GM11168 (cell line): ENCODE data around the gene GOLGA2.

Experiments
- in situ Hi-C: fragments of 300-500 bp; cut with MboI; formaldehyde crosslinking; loops from one replicate; pipeline ENCODE4 v1.12.0; 2022; ENCODE audit warnings: low sequenced_read_pairs; ENCODE audit not compliant: unreplicated experiment

GOLGA2 gene, protein sequence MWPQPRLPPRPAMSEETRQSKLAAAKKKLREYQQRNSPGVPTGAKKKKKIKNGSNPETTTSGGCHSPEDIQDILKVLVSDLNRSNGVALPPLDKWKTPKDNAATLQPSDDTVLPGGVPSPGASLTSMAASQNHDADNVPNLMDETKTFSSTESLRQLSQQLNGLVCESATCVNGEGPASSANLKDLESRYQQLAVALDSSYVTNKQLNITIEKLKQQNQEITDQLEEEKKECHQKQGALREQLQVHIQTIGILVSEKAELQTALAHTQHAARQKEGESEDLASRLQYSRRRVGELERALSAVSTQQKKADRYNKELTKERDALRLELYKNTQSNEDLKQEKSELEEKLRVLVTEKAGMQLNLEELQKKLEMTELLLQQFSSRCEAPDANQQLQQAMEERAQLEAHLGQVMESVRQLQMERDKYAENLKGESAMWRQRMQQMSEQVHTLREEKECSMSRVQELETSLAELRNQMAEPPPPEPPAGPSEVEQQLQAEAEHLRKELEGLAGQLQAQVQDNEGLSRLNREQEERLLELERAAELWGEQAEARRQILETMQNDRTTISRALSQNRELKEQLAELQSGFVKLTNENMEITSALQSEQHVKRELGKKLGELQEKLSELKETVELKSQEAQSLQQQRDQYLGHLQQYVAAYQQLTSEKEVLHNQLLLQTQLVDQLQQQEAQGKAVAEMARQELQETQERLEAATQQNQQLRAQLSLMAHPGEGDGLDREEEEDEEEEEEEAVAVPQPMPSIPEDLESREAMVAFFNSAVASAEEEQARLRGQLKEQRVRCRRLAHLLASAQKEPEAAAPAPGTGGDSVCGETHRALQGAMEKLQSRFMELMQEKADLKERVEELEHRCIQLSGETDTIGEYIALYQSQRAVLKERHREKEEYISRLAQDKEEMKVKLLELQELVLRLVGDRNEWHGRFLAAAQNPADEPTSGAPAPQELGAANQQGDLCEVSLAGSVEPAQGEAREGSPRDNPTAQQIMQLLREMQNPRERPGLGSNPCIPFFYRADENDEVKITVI

DNA sequence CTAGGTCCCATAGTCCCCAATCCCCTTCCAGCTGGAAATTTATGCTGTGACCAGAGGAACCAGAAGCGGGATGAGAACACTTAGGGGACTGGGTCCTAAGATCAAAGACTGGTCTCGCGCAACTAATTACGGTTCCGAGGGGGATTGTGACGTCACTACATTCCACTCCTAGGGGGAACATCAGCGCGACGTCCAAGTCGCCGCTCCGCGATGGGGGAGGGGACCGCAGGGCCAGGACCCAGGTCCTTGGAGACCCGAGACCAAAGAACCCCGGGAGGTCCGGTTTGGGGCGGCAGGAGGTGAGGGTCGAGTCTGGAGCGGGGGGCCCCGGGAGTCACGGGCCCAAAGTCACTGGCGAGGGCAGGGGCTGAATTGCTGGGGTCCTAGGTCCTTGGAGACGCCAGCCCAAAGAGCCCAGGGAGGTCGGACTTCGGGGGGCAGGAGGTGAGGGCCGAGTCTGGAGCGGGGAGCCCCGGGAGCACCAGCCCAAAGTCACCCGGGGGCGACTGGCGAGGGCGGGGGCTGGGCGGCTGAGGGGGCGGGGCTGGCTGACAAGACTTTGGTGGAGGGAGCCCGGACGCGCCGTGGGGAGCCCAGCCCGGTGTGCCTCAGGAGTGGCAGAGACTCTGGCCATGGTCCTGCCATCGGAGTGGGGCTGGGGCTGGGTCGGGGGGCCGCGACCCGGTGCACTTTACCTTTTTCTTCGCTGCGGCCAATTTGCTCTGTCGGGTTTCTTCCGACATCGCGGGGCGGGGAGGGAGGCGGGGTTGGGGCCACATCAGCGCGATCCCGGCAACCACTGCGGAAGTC, at the start of gene GOLGA2:
Gene GOLGA2, minus strand, starts transcription at position 810 of the 810 bp plus-strand sequence. Its CDS starts 31 bp downstream, at position 779.
- in situ Hi-C loops, result no loop called here

DNA sequence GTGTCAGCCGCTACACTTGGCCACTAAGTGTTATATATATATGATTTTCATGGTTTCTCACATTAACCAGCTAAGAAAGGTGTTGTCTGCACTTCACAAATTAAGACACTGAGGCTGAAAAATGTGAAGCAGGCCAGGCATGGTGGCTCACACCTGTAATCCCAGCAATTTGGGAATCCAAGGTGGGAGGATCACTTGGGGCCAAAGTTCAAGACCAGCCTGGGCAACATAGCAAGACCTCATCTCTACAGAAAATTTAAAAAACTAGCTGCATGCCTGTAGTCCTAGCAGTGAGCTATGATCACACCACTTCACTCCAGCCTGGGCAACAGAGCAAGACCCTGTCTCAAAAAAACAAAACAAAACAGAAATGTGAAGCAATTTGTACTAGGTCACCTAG, 48.6 kb upstream of the GOLGA2 start:
- in situ Hi-C loops, result no loop called here

DNA sequence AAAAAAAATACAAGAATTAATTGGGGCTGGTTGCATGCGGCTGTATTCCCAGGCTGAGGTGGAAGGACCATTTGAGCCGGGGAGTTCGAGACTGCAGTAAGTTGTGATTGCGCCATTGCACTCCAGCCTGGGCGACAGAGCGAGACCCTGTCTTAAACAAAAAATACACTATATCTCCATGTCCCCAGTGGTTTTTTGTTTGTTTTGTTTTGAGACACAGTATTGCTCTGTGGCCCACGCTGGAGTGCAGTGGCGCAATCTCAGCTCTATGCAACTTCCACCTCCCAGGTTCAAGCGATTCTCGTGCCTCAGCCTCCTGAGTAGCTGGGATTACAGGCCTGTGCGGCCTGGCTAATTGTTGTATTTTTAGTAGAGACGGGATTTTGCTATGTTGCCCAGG, 48.0 kb upstream of the GOLGA2 start:
- in situ Hi-C loops, result no loop called here

DNA sequence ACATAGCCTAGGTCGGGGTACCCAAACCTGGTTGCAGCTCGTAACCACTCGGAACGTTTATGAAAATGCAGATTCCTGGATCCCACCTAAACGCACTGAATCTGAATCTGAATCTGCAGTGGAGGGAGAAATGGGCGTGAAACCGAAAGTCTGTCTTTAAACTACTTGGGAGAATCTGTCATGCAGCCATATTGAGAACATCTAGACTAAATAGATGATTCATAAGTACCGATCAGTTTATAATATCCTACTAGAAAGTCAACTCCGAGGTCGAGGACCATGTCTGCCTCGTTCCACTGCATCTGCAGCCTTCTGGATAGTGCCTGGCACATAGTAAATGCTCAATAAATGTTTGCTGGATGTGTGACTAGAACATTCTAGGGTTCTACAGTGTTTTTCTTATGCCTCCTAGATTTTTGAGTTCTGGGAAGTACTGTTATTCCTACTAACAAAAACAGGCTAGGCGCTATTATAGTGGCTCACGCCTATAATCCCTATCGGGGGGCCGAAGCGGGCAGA, 47.5 kb upstream of the GOLGA2 start:
- in situ Hi-C loops, result no loop called here

DNA sequence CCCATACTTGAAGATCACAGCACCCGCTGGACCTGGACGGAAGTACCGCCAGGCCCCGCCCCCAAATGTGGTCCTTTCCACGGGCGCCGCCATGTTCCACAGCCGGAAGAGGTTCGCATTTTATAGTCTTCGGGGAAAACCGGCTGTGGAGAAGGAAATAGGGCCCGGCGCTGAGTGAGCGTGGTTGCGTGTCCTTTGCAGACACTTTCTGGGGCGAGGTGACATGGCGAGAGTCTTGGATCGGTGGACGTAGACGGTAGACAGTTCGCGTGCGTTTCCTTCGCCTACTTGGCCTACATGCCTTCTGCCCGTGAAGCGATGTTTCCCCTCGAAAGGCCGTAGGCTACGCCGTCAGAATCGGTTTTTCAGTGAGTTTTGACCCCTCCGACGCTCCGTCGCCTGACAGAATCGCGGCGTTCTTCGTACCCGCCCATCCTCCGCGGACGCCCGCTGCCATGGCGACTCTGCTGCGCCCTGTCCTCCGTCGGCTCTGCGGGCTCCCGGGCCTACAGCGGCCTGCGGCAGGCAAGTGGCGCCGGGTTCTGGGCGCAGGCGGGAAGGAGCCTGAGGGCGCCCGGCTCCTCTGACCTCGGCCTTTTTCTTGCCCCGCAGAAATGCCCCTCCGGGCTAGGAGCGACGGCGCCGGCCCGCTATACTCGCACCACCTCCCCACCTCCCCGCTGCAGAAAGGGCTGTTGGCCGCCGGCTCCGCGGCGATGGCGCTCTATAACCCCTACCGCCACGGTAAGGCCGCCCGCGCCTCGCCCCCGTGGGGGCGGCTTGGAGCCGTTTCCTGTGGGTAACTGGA, 46.8 kb upstream of the GOLGA2 start, which contains the start of the genes COQ4 and TRUB2:
Gene COQ4, plus strand, starts transcription at position 436 of the 808 bp plus-strand sequence. Its CDS starts 20 bp downstream, at position 456.
Gene TRUB2, minus strand, starts transcription at position 44 of the 808 bp plus-strand sequence. Its CDS starts 39 bp downstream, at position 5.
- in situ Hi-C loops, result no loop called here

DNA sequence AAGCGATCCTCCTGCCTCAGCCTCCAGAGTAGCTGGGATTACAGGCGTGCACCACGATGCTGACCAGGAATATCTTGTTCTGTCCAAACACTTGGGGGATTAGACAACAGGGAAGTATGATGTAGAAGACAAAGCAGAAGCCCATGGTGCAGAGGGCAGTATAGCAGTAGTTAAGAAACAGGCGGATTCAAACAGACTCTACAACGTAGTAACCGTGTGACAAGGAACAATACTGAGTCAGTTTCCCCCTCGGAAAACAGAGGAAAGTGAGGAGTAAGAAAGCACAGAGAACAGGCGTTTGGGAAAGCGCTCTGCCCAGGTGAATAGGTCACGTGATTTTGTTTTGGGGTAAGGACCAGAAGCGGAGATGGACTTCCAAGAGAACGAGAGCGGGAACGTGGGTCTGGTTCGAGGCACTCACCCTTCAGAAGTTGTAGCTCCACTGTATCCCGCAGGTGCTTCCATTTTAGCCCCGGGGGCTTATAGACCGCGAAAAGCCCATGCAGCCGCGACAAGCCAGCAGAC, 46.1 kb upstream of the GOLGA2 start:
- in situ Hi-C loops, result no loop called here

DNA sequence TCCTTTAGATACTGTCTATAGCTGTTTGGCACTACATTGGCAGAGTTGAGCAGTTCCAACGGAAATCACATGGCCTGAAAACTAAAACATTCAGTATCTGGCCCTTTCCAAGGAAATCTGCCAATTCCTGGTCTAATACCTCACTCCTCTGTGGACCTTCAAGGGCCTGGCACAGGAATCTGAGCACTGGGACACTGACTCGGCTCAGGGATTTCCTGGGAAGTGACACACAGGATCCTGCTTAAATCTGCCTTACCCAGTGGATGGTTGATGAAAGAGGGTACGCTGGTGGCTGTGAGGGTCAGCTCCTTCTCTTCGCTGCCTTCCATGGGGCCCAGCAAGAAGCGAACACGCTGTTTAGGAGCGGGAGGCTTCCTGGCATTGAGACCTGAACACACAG, 45.5 kb upstream of the GOLGA2 start:
- in situ Hi-C loops, result no loop called here

DNA sequence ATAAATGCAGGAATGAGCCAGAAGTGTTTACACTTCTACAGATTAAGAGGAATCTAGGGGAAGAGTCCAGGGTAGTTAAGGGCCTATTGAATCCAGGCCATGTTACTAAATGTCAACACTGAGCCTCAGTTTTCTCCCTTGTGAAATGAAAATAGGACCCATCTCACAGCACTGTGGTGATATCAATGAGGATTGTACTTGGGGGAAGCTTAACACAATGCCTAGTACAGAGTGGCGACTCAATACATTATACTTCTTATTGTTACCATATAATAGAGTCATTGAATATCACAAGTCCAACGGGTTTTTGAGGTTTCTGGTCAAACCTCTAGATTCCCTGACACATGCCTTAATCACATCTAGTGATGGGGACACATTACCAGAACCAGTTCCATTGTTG, 41.8 kb upstream of the GOLGA2 start:
- in situ Hi-C loops, result no loop called here

DNA sequence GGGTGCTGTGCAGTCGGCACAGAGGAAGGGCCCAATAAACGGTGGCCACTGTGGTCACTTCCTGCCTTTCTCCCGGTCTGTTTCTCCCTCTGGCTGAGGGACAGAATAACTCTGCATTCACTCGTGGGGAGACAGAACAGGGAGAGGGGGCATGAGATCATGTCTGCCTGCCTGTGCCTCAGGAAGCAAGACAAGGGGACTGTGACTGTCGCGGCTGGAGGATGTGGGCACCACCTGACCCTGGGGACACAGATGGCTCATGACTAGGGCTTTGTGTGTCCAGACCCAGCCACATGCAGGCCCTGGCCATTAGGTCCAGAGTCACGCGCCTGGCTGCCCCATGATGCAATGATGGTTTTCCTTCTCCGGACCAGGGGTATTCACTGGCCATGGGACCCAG, 40.6 kb upstream of the GOLGA2 start:
- in situ Hi-C loops, result no loop called here

DNA sequence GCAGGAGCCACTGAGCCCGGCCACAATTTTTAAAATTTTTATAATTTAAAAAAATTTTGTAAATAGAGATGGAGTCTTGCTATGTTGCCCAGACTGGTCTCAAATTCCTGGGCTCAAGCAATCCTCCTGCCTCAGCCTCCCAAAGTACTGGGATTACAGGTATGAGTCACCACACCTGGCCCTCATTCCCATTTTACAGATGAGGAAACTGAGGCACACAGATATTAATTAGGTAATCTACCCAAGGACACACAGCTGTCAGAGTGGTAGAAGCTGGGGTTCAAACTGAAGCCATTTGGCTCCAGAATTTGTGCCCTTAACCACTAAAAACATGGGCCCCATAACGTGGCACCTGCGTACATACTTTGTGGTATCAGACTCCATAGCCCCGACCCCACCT, 38.9 kb upstream of the GOLGA2 start:
- in situ Hi-C loops, result no loop called here

DNA sequence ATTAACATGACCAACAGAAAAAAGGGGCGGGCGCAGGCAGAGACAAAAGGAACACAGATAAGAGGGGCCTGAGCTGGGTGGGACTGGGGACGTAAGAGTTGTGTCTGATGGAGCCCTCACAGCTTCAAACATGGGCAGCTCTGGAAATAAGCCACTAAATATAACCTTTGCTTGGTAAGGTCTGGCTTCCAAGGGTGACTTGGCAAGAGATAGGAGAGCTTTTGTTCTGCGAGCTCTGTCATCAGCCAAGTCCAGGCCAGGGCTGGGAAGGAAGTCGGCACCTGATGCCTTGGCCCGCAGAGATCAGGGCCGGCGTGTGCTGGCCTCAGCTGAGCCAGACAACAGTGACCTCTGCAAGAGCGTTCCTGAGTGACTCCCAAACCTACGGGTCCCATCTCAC, 34.7 kb upstream of the GOLGA2 start:
- in situ Hi-C loops, result no loop called here

DNA sequence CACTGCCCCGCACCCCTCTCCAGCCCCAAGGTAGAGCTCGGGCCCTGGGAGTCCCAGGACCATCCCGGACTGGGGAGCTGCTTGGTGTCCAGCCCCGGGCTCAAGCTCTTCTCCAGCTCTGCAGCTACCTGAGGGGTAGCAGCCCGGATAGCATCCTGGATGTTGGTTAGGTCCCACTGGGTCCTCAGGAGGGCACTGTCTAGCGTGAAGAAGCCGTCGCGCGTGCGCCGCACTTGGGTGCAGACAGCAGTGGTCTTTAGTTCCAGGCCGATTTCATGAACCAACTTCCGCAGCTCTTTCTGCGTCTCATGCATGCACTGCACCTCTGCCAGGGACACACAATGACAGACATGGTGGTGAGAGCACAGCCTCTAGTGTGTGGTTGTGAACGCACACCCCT, 33.7 kb upstream of the GOLGA2 start:
- in situ Hi-C loops, result no loop called here

DNA sequence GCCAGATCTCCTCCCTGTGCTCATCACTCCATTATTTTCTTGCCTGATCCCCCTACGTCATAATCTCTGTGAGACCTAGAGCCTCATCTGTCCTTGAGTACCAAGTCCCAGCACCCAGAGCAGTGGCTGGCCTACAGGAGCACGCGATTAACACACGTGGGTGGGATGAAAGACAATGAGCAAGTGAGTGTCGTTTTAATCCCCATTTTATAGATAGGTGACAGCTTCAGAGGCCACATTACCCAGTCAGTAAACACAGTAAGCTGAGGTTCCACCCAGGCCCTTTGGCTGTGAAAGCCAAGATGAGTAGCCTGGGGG, 29.1 kb upstream of the GOLGA2 start:
- in situ Hi-C loops, result no loop called here

DNA sequence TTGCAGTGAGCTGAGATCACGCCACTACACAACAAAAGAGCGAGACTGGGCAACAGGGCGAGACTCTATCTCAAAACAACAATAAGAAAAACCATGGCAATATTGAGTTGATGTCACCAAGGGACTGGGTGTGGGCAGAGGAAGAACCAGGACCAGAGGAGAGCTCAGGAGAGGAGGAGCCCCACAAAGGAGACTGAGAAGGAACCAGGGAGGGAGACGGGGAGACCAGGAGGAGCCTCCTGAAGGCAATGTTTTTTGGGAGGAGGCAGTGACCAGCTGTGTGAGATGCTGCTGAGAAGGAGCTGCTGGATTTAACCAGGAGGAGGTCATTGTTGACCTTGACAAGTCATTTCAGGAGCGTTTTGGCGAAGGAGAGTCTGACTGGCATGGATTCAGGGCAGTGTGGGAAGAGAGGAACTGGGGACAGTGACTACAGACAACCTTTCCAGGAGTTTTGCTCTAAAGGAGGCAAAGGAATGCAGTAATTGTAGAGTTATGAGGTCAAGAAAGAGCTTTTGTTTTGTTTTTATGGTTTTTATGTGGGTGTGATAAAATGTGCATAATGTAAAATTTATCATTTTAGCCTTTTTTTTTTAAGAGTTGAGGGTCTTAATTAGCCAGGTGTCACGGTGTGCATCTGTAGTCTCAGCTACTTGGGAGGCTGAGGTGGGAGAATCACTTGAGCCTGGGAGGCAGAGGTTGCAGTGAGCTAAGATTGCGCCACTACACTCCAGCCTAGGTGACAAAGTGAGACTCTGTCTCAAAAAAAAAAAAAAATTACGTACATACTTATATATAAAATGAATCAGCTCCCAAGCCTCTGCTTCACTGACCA, 28.5 kb upstream of the GOLGA2 start:
- in situ Hi-C loops, result no loop called here

DNA sequence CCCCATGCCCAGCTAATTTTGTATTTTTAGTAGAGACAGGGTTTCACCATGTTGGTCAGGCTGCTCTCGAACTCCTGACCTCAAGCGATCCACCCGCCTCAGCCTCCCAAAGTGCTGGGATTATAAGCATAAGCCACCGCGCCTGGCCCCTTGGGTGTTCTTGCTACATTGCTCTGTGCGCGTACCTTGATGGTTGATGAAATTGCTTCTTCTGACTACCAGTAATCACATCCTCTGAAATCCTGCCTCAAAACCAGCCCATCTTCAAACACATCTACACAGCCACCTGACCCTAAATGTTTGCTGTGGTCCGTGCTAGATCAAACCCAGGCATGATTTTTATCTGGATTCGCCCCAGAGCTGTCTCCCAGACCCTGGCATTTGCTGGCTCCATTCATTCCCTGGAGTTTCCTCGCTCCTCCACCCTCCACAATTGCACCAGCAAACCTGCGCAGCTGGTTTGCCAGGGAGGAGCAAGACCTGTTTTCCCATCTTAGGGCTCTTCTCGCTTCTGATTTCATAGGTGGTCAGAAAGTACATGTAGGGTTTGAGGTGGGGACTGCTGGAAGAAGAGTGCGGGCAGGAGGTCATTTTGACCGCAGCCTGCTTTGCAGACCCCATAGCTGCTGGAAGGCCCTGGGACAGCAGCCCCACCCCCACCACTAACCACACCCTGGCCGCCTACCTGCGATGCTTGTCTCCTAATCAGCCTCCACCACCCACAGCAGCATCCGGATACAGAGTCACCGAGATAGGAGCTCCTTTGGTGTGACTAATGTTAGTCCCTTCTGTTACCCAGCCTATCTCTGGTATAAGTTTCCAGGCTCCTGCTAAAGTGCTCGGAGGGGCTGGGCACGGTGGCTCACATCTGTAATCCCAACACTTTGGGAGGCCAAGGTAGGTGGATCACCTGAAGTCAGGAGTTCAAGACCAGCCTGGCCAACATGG, 23.0 kb upstream of the GOLGA2 start:
- in situ Hi-C loops, result no loop called here

DNA sequence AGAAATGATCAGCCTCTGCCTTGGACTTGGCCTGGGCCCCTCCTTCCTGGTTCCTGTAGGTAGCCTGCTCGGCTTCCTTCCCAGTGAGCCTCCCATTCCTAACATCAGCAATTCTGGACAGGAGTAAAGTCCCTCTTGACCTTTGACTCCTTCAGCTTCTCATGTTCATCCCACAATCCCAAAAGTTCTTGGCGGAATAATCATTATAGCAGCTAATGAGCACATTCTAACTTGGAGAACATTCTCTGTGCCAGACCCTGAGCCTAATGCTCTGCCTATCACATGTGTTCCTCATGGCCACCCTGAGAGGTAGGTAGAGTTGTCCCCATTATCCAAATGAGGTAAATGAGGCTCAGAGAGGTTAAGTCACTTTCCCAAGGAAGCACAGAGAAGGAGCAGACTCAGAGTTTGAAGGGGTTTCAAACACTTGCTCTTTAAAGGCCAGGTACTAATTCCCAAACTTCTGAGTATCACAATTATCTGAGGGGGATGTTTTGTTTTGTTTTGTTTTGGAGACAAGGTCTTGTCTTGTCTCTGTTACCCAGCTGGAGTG, 21.5 kb upstream of the GOLGA2 start:
- in situ Hi-C loops, result no loop called here
